Pancreas (tissue), 10 donors: ENCODE results near the gene CAMK4. TPM values are rescaled to one million over a fixed set of nuclear protein-coding genes. Genes with fewer than 3 reads are reported as not detected.

ENCODE experiments used
- ATAC-seq, 4 donors: fragments of 200-7000 bp; cut with Tn5 transposase; one replicate each; pipeline versions ENCODE4 v1.8.0 to v1.9.1; 2020; ENCODE audit warnings: mild to moderate bottlenecking in 4 of 4, moderate library complexity in 4 of 4
- DNase-seq, 6 donors: peaks; one replicate each; pipeline ENCODE4 v3.0.0-alpha.2; 2020
- FAIRE-seq: peaks from 2 replicates; lab custom pipeline; 2012; peaks lifted over from hg19 to GRCh38; lab: Jason Lieb, UNC
- H3K27ac ChIP-seq, 4 donors: fragments of 200-600 bp; sonication (generic); 1 replicate in 3 of 4; 2 replicates in 1 of 4; pipeline versions ENCODE4 v1.5.0 to v1.8.0; 2020
- H3K27me3 ChIP-seq, 4 donors: fragments of 200-600 bp; one replicate each; pipeline ENCODE4 v1.8.0; 2021
- H3K36me3 ChIP-seq, 3 donors: fragments of 200-600 bp; sonication (generic) in 1 of 3; one replicate each; pipeline versions ENCODE4 v1.5.0 to v1.8.0; 2020 to 2021
- H3K4me1 ChIP-seq, 3 donors: fragments of 200-600 bp; one replicate each; pipeline ENCODE4 v1.8.0; 2021
- H3K4me3 ChIP-seq, 4 donors: fragments of 200-600 bp; sonication (generic) in 2 of 4; one replicate each; pipeline versions ENCODE4 v1.5.0 to v1.8.0; 2020 to 2021
- H3K9me3 ChIP-seq, 4 donors: fragments of 200-600 bp; one replicate each; pipeline ENCODE4 v1.8.0; 2021
- WGBS, 2 donors: extraction: QIAGEN DNeasy Blood & Tissue Kit; methylation state at CpG; one replicate each; pipeline ENCODE4 v1.1.7; 2013; 5-methylcytosine and 5-hydroxymethylcytosine counted together
- intact Hi-C, 3 donors: fragments of 100-400 bp; cut with DNase I; formaldehyde crosslinking; loops; one replicate each; pipeline versions ENCODE4 v1.11.1 to v1.14.2; 2022
- polyA plus RNA-seq, 2 donors: library from polyadenylated mRNA; stranded (reverse); fragments of 200-250 nt; gene quantifications; one replicate each; pipeline ENCODE4 v1.2.3, GENCODE V29; 2013
- total RNA-seq, 6 donors: library from RNA; stranded (reverse); fragmentation: NEBNext Ultra II Directional in 4 of 6; extraction: Animal tissue kit (Norgen Biotek cat#: 25700) in 4 of 6; gene quantifications; one replicate each; pipeline versions ENCODE4 v1.2.1 to v1.2.4, GENCODE V29; 2021 to 2023
- TF ChIP-seq, protein P1 (sequence below), 4 donors: fragments of 200-600 bp; sonication (generic) in 3 of 4; IDR thresholded peaks; one replicate each; pipeline versions ENCODE4 v1.5.0 to v1.8.0; 2021; ENCODE audit warnings: antibody characterized with exemption in 4 of 4
- donor health status: healthy with polysubstance abuse.
- donor health status: DM: no; HTN: no; CAD: no; lungs with moderate emphysema.
- donor health status: DM: no; HTN: no; CAD: no.
- donor health status: control.
- donor health status: control.
- donor health status: Bipolar disorder and iron deficiency.
- donor health status: DM: yes; HTN: yes; CAD: no.
- donor health status: DM: no; HTN: no; CAD: no.
- donor health status: DM: no; HTN: no; CAD: no.
- donor health status: DM: yes; HTN: yes; CAD: no.

Gene CAMK4
- total and polyA plus RNA-seq, 8 donors: 0.04 to 1.3 (median 0.34) TPM

DNA sequence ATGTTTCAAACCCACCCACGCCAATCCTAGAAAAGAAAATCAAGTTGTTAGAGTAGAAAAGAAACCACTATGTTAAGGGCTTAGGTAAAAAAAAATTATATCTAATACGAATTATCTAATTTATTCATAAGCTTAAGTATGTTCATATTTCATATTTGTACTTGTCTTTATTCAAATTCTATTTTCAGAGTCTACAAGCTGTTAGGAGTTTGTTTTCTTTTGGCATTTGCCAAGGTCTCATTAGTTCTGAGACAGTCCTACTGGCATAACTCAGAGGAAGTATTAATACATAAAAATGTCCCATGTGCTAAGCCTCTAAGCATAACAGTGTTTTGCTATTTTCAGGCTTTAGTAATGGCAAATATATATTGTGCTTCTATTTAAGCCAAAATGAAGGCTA lies 230.6 kb downstream of the CAMK4 start:
- 44 to 53% methylated on average over 2 of the region's 2 CpGs for WGBS, 2 donors
- ATAC-seq: no peak
- Histone ChIP-seq H3K4me1 (peaks cover 0 to 9% (median 0%) of the 10 kb centered on the region in 3 donors), H3K4me3 (no peak overlapping the region), H3K27ac (no peak overlapping the region), H3K36me3 (no peaks in the 10 kb centered on the region), H3K9me3 (no peaks in the 10 kb centered on the region), H3K27me3 (no peaks in the 10 kb centered on the region)
- DNase-seq: no peak
- TF ChIP-seq, protein P1, sequence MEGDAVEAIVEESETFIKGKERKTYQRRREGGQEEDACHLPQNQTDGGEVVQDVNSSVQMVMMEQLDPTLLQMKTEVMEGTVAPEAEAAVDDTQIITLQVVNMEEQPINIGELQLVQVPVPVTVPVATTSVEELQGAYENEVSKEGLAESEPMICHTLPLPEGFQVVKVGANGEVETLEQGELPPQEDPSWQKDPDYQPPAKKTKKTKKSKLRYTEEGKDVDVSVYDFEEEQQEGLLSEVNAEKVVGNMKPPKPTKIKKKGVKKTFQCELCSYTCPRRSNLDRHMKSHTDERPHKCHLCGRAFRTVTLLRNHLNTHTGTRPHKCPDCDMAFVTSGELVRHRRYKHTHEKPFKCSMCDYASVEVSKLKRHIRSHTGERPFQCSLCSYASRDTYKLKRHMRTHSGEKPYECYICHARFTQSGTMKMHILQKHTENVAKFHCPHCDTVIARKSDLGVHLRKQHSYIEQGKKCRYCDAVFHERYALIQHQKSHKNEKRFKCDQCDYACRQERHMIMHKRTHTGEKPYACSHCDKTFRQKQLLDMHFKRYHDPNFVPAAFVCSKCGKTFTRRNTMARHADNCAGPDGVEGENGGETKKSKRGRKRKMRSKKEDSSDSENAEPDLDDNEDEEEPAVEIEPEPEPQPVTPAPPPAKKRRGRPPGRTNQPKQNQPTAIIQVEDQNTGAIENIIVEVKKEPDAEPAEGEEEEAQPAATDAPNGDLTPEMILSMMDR (IDR thresholded peaks at IDR 0.05): no peak
- FAIRE-seq: no peak
- intact Hi-C loops: no loop called here

DNA sequence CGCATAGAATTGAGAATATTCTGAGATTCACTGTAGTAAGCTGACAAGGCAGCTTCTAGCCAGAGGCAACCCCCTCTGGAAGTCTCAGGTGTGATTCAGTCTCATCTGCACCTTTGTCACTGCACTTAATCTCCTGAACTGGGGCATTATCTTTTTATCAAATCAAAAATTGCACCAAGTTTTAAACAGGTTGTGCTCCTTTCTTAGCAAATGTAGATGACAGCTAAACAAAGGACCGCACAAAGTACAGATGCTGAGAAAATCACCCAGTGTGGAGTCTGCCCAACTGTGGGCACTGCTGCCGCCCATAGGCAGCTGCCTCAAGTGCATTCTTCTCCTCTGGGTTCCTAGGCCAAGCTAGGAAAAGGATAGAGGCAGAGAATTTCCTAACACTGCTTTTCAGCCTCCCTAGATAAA lies 237.1 kb downstream of the CAMK4 start:
- Histone ChIP-seq H3K27ac (no peak overlapping the region), H3K36me3 (no peaks in the 10 kb centered on the region), H3K4me1 (no peaks in the 10 kb centered on the region), H3K27me3 (no peaks in the 10 kb centered on the region), H3K9me3 (no peaks in the 10 kb centered on the region), H3K4me3 (no peak overlapping the region)
- FAIRE-seq: no peak
- peak in 1 of 6 donors; percentile 18 for DNase-seq
- ATAC-seq: peak in 3 of 4 donors; percentile 79 to 88 (median 84)
- intact Hi-C loops: no loop called here
- WGBS, 2 donors: 29 to 33% methylated on average over 3 of the region's 3 CpGs
- TF ChIP-seq, protein P1 (IDR thresholded peaks at IDR 0.05): peak in 2 of 4 donors; percentile 21 to 35

DNA sequence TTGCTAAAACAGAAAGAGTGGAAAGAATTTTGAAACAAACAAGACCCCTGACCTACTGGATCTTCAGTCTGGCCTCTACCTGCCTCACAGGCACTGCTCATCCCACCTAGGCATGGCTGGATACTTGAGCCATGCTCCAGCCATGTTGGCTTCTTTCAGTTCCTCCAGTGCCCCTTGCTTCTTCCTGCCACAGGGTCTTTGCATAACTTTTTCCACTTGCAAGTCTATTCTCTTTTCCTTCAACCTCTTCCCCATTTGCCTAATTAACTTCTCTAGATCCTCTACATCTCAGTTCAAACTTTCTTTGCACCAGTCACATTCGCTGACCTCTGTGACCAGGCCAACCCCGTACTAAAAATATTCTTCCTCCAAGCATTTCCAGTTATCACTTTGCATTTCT lies 237.8 kb downstream of the CAMK4 start:
- H3K27me3 ChIP-seq: no peaks in the 10 kb centered on the region
- intact Hi-C loops: no loop called here
- no peak for FAIRE-seq

DNA sequence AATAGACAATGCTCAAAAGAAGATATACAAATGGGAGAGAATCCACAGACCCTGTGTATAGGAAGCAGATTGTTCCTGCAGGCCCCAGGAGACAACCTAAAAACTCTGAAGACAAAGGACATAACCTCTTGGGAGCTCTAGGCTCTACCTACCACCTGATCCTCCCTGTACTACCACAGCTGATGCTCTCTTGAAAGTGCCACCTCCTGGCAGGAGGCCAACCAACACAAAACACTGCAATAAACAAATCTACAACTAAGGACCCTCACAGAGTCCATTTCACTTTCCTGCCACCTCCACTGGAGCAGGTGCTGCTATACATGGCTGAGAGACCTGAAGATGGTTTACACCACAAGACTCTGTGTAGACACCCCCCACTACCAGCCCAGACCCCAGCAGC lies 239.1 kb downstream of the CAMK4 start:
- DNase-seq (no peak), ATAC-seq (no peak), FAIRE-seq (no peak)
- Histone ChIP-seq H3K9me3 (no peaks in the 10 kb centered on the region), H3K27me3 (no peaks in the 10 kb centered on the region), H3K36me3 (no peaks in the 10 kb centered on the region), H3K27ac (no peak overlapping the region), H3K4me3 (no peak overlapping the region), H3K4me1 (no peaks in the 10 kb centered on the region)
- TF ChIP-seq, protein P1 (IDR thresholded peaks at IDR 0.05): no peak
- intact Hi-C loops: no loop called here

More for the DNA sequence above, 237.8 kb downstream of the CAMK4 start:
- TF ChIP-seq, protein P1 (IDR thresholded peaks at IDR 0.05): no peak
- no peaks in the 10 kb centered on the region for H3K4me1 ChIP-seq
- WGBS, 2 donors: 84 to 87% methylated on average over 2 of the region's 2 CpGs
- no peak for DNase-seq
- no peaks in the 10 kb centered on the region for H3K9me3 ChIP-seq
- H3K4me3 ChIP-seq: no peak overlapping the region
- ATAC-seq: no peak
- no peak overlapping the region for H3K27ac ChIP-seq
- H3K36me3 ChIP-seq: no peaks in the 10 kb centered on the region

DNA sequence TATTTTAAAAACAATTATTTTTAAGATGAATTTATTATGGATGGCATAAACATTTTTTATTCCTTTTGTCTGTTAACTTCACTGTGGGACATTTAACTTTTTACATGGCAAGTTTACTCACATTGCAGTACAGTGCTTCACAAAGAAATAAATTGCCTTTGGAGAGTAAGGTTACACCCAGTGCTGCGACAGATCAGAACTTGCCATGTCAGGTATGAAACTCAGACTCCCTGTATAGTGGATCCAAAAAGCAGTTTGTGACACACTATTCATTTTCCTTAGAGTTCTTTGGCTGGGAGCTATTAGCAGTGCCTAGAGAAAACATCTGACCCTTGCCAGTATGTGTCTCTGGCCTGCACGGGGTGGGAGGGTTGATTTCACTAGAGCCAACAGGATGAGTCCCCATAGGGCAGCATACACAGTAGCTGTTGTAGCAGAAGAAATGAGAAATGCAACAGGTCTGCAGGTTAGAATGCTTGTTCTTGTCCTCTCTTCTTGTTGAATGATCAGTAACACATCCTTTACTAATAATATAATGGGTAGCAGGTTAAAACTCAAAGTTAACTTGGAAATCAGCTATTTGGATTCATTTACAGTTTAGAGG lies 245.2 kb downstream of the CAMK4 start:
- H3K4me1 ChIP-seq: no peaks in the 10 kb centered on the region
- no peaks in the 10 kb centered on the region for H3K36me3 ChIP-seq
- H3K9me3 ChIP-seq: no peaks in the 10 kb centered on the region
- H3K27ac ChIP-seq: no peak overlapping the region
- ATAC-seq (no peak), FAIRE-seq (no peak), DNase-seq (no peak)
- H3K27me3 ChIP-seq: no peaks in the 10 kb centered on the region
- WGBS, 2 donors: 74 to 88% methylated on average over 2 of the region's 2 CpGs
- intact Hi-C loops: no loop called here
- TF ChIP-seq, protein P1 (IDR thresholded peaks at IDR 0.05): no peak
- no peak overlapping the region for H3K4me3 ChIP-seq
